Peyer's patch (tissue), 4 donors: ENCODE results near the gene DCST1.

Source experiments
- POLR2A ChIP-seq, 2 donors: fragments of 450-650 bp; IDR thresholded peaks; one replicate each; pipeline ENCODE4 v1.5.1; 2017; ENCODE audit warnings: antibody characterized with exemption in 2 of 2, mild to moderate bottlenecking in 2 of 2, moderate library complexity in 2 of 2
- TF ChIP-seq, protein P1 (sequence below), 6 experiments: fragments of 450-650 bp in 4 of 6; fragments of 200-600 bp in 2 of 6; sonication (generic) in 1 of 6; IDR thresholded peaks; one replicate each; pipeline ENCODE4 v1.5.1; 2017 to 2019; ENCODE audit warnings: antibody characterized with exemption in 6 of 6, mild to moderate bottlenecking in 3 of 6, moderate library complexity in 1 of 6

DNA sequence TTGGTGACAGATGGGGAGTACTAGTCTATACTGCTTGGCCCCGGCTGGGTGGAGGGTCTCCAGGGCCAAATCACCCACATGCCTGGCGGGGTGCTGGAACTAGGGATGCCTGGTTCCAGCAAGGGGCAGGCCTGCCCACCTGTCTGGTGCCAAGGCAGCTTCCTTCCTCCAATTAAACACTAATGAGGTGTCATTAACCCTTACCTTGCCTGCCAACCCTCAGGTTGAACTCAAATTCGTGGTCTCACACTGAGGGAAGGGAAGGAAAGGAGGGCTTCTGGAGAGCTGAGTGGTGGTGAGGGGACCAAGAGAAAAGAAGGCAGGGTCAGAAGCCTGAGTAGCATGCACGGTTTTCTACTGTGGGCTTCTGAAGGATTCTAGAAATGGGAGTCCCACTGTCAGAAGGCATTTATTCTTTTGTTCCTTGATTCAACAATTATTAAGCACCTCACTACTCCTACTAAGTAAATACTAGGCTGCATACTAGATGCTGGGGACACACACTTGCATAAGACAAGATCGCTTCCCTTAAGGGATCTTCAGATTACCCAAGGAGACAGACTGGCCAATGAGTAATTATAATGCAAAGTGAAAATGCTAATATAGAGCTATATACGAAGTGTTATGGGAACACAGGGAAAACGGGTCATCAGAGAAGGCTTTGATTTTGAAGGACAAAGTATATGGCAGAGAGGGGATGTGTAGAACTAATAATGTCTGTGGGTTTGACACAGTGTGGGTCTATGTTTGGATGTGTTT is 39.1 kb downstream of the DCST1 start:
- TF ChIP-seq, protein P1, sequence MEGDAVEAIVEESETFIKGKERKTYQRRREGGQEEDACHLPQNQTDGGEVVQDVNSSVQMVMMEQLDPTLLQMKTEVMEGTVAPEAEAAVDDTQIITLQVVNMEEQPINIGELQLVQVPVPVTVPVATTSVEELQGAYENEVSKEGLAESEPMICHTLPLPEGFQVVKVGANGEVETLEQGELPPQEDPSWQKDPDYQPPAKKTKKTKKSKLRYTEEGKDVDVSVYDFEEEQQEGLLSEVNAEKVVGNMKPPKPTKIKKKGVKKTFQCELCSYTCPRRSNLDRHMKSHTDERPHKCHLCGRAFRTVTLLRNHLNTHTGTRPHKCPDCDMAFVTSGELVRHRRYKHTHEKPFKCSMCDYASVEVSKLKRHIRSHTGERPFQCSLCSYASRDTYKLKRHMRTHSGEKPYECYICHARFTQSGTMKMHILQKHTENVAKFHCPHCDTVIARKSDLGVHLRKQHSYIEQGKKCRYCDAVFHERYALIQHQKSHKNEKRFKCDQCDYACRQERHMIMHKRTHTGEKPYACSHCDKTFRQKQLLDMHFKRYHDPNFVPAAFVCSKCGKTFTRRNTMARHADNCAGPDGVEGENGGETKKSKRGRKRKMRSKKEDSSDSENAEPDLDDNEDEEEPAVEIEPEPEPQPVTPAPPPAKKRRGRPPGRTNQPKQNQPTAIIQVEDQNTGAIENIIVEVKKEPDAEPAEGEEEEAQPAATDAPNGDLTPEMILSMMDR (IDR thresholded peaks at IDR 0.05): no peak
- no peak for TF ChIP-seq POLR2A (IDR thresholded peaks at IDR 0.05)
